PC-3 (cell line): Measurements from ENCODE around the gene GUSB. TPM values are rescaled to one million over a fixed set of nuclear protein-coding genes. Genes with fewer than 3 reads are reported as not detected.
"Not testable (repeated sequence)": the region's sequence is repeated elsewhere in the genome, so short reads cannot be mapped to it uniquely, and the experiment has no call there.

Experiments
- ATAC-seq: fragments of 200-7000 bp; cut with Tn5 transposase; 2 replicates; pipeline ENCODE4 v1.9.1; 2020; ENCODE audit warnings: mild to moderate bottlenecking, moderate library complexity
- BruUV-seq: library from RNA; stranded (reverse); fragments of 400-500 nt; replicated peaks from 2 replicates; lab custom pipeline; 2021; lab: Mats Ljungman, UMichigan
- CTCF ChIA-PET: fragments of 300-600 bp; sonication (Branson Sonifier 250); formaldehyde crosslinking; loops from one replicate; lab custom pipeline; 2022; ENCODE audit warnings: antibody characterized with exemption; lab: Charles Lee
- POLR2A ChIA-PET: fragments of 300-600 bp; sonication (Branson Sonifier 250); formaldehyde crosslinking; loops from one replicate; lab custom pipeline; 2022; ENCODE audit warnings: antibody characterized with exemption; ENCODE audit not compliant: unreplicated experiment; lab: Charles Lee
- DNase-seq: peaks from one replicate; pipeline ENCODE4 v3.0.0-alpha.2; 2015
- H2AFZ ChIP-seq: fragments of 300-600 bp; sonication (generic); 2 replicates; pipeline ENCODE4 v1.6.0; 2016; ENCODE audit warnings: antibody characterized with exemption, low read length
- H3F3A ChIP-seq: fragments of 300-600 bp; sonication (generic); one replicate; pipeline ENCODE4 v1.6.0; 2017; ENCODE audit warnings: antibody characterized with exemption, low read length, control low read depth, mild to moderate bottlenecking; ENCODE audit not compliant: unreplicated experiment
- H3K27ac ChIP-seq: fragments of 300-600 bp; sonication (generic); 2 replicates; pipeline ENCODE4 v1.5.1; 2016; ENCODE audit warnings: mild to moderate bottlenecking, low read length
- H3K27me3 ChIP-seq: fragments of 300-600 bp; sonication (generic); 2 replicates; pipeline ENCODE4 v1.6.1; 2016; ENCODE audit warnings: low read length, mixed read lengths
- H3K36me3 ChIP-seq: fragments of 300-600 bp; sonication (generic); 2 replicates; pipeline ENCODE4 v1.6.1; 2016; ENCODE audit warnings: low read depth, mixed run types, low read length, mixed read lengths
- H3K4me1 ChIP-seq: fragments of 300-600 bp; sonication (generic); 2 replicates; pipeline ENCODE4 v1.5.1; 2016; ENCODE audit warnings: low read length; ENCODE audit not compliant: insufficient read depth
- H3K4me2 ChIP-seq: fragments of 300-600 bp; sonication (generic); 2 replicates; pipeline ENCODE4 v1.6.0; 2016; ENCODE audit warnings: low read length
- H3K4me3 ChIP-seq: fragments of 300-600 bp; sonication (generic); 2 replicates; pipeline ENCODE4 v1.5.1; 2016; ENCODE audit warnings: mild to moderate bottlenecking, low read length, mixed read lengths
- H3K79me2 ChIP-seq: fragments of 300-600 bp; sonication (generic); 2 replicates; pipeline ENCODE4 v1.6.1; 2017; ENCODE audit warnings: low read length, mixed read lengths
- H3K9ac ChIP-seq: fragments of 300-600 bp; sonication (generic); 2 replicates; pipeline ENCODE4 v1.6.0; 2016; ENCODE audit warnings: mild to moderate bottlenecking, low read length
- H3K9me2 ChIP-seq: fragments of 300-600 bp; sonication (generic); replicated peaks from 2 replicates; pipeline ENCODE4 v1.6.1; 2016; ENCODE audit warnings: mixed run types, low read length, mixed read lengths
- H3K9me3 ChIP-seq: fragments of 300-600 bp; sonication (generic); 2 replicates; pipeline ENCODE4 v1.6.1; 2016; ENCODE audit warnings: low read length, mixed read lengths
- H4K20me1 ChIP-seq: fragments of 300-600 bp; sonication (generic); 2 replicates; pipeline ENCODE4 v1.6.1; 2016; ENCODE audit warnings: low read length, mixed read lengths
- EZH2 ChIP-seq: fragments of 300-600 bp; sonication (generic); IDR thresholded peaks from one replicate; pipeline ENCODE4 v1.6.1; 2017; ENCODE audit warnings: antibody characterized with exemption, mild to moderate bottlenecking, low read length; ENCODE audit not compliant: unreplicated experiment
- EZH2phosphoT487 ChIP-seq: fragments of 300-600 bp; sonication (generic); IDR thresholded peaks from 2 replicates; pipeline ENCODE4 v1.6.1; 2018; ENCODE audit warnings: mild to moderate bottlenecking, antibody characterized with exemption, low read length, borderline replicate concordance
- intact Hi-C: fragments of 100-400 bp; cut with micrococcal nuclease; formaldehyde crosslinking; loops from 2 replicates; pipeline ENCODE4 v1.9.0; 2023
- total RNA-seq: library from RNA; depleted of rRNA; stranded (reverse); fragments of >200 nt; gene quantifications from 2 replicates; pipeline ENCODE4 v1.2.3, GENCODE V29; 2014
- TF ChIP-seq, protein P1 (sequence below): fragments of 300-600 bp; sonication (generic); conservative IDR thresholded peaks from 2 replicates; pipeline ENCODE4 v1.5.1; 2017; ENCODE audit warnings: antibody characterized with exemption, low read depth, mild to moderate bottlenecking, low read length

Gene GUSB
- total RNA-seq, 1 experiment from 2014 or later: 37.4 TPM

DNA sequence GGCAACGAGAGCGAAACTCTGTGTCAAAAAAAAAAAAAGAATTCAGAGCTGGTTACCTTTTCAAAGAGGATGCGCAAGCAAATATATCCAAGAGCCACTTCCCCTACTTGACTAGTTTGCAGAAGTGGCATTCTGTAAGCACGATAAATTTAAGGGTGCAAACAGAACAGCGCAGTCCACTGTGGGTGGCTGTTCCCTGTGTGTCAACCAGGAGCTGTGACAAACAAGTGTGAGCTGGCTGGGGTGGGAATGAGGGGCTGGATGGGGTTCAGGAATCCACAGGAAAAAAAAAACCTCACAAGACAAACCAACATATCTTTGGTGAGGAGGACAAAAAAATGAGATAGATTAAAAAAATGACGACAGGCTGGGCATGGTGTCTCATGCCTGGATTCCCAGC lies 15.9 kb downstream of the GUSB start:
- Histone ChIP-seq H3K27ac (no peak overlapping the region), H2AFZ (no peak overlapping the region), H3K9me2 (no peaks in the 10 kb centered on the region), H3K36me3 (peaks cover 27% of the 10 kb centered on the region), H3K4me2 (no peak overlapping the region), H3K9ac (no peak overlapping the region), H3K27me3 (no peaks in the 10 kb centered on the region), H3F3A (no peaks in the 10 kb centered on the region), H3K79me2 (no peaks in the 10 kb centered on the region), H3K9me3 (no peaks in the 10 kb centered on the region), H3K4me1 (no peaks in the 10 kb centered on the region), H3K4me3 (no peak overlapping the region), H4K20me1 (no peaks in the 10 kb centered on the region)
- no TSS peak for BruUV-seq
- POLR2A ChIA-PET: no interaction called here
- CTCF ChIA-PET: no interaction called here
- TF ChIP-seq EZH2phosphoT487 (no peak), EZH2 (no peak)
- TF ChIP-seq, protein P1, sequence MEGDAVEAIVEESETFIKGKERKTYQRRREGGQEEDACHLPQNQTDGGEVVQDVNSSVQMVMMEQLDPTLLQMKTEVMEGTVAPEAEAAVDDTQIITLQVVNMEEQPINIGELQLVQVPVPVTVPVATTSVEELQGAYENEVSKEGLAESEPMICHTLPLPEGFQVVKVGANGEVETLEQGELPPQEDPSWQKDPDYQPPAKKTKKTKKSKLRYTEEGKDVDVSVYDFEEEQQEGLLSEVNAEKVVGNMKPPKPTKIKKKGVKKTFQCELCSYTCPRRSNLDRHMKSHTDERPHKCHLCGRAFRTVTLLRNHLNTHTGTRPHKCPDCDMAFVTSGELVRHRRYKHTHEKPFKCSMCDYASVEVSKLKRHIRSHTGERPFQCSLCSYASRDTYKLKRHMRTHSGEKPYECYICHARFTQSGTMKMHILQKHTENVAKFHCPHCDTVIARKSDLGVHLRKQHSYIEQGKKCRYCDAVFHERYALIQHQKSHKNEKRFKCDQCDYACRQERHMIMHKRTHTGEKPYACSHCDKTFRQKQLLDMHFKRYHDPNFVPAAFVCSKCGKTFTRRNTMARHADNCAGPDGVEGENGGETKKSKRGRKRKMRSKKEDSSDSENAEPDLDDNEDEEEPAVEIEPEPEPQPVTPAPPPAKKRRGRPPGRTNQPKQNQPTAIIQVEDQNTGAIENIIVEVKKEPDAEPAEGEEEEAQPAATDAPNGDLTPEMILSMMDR: no peak
- intact Hi-C loops: no loop called here
- no peak for ATAC-seq
- DNase-seq: no peak

DNA sequence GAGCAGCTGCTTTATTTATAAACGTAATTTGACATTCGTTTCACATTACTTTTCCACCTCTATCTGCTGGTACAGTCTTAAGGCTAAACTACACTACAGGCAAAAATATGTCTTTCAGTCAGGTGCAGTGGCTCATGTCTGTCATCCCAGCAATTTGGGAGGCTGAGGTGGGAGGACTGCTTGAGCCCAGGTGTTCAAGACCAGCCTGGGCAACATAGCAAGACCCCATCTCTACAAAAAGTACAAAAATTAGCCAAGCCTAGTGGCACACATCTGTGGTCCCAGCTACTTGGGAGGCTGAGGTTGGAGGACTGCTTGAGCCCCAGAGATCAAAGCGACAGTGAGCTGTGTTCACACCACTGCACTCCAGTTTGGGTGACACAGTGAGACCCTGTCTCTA lies 17.3 kb downstream of the GUSB start:
- H3K9me2 ChIP-seq, H3K9ac ChIP-seq, intact Hi-C loops, H2AFZ ChIP-seq, H3K4me2 ChIP-seq, ATAC-seq, H3K27ac ChIP-seq, H3K4me3 ChIP-seq, H3K27me3 ChIP-seq, CTCF ChIA-PET, DNase-seq, BruUV-seq, H3F3A ChIP-seq, H3K79me2 ChIP-seq, H3K9me3 ChIP-seq, H4K20me1 ChIP-seq, H3K4me1 ChIP-seq, POLR2A ChIA-PET: not testable (repeated sequence)
- peaks cover 36% of the 10 kb centered on the region for H3K36me3 ChIP-seq

DNA sequence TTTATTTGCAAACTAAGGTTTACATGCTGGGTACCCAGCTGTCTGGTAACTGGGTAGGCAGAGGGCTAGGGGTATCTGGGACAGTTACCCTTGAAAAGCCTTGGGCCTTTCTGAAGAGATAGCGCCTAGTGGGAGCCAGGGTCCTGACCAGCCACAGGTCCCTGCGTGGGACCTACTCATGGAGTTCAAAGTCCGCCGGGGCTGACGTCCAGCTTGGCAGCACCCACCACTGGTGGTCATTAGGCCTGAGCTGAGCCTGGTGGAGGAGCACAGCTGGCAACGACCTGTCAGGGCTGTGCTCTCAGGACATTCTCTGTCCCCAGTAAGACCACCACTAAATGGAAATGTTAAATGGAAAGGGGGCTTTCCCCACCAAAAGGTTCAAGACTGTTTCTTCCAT lies 20.0 kb downstream of the GUSB start:
- no peak overlapping the region for H2AFZ ChIP-seq
- no peak overlapping the region for H3K27ac ChIP-seq
- BruUV-seq: no TSS peak
- no peaks in the 10 kb centered on the region for H3K4me1 ChIP-seq
- H3K9ac ChIP-seq: no peak overlapping the region
- H3K79me2 ChIP-seq: no peaks in the 10 kb centered on the region
- ChIA-PET POLR2A (no interaction called here), CTCF (no interaction called here)
- H3K4me3 ChIP-seq: no peak overlapping the region
- H4K20me1 ChIP-seq: no peaks in the 10 kb centered on the region
- no peak overlapping the region for H3K4me2 ChIP-seq
- no peaks in the 10 kb centered on the region for H3K9me3 ChIP-seq
- intact Hi-C loops: no loop called here
- no peak for DNase-seq
- TF ChIP-seq, protein P1: no peak
- TF ChIP-seq EZH2phosphoT487 (no peak), EZH2 (no peak)
- peaks cover 36% of the 10 kb centered on the region for H3K36me3 ChIP-seq
- no peaks in the 10 kb centered on the region for H3F3A ChIP-seq
- H3K9me2 ChIP-seq: no peaks in the 10 kb centered on the region
- no peak for ATAC-seq
- H3K27me3 ChIP-seq: no peaks in the 10 kb centered on the region
